ENCODE measurements around the gene TTC33.

Gene TTC33

DNA sequence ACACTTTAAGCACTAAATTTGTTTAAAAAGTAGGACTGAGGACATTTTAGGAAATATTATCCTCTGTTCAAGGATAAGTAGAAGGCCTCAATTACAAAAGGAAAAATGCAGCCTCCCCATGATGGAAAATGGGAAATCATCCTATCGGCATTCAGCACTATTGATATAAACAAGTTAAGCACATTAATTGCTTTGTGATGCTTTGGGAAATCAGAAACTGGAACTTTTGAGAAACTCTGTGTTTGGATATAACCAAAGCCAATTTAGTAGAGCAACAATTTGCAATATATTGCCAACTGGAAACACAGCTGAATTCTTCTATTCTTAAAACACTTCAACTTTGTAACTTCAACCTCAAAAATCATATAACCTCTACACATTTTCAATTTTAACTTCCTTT, 141.3 kb downstream of the TTC33 start:
- TF ChIP-seq POLR2AphosphoS5 (IDR thresholded peaks at IDR 0.05; ENCODE audit: low read depth, low read length) (no peak), TAF1 (IDR thresholded peaks at IDR 0.05; ENCODE audit: borderline replicate concordance, insufficient read depth, low read length) (no peak), FOXP2 (optimal IDR thresholded peaks at IDR 0.05; ENCODE audit: borderline replicate concordance, extremely low read depth, extremely low read length, insufficient read depth) (no peak), SIN3A (IDR thresholded peaks at IDR 0.05; ENCODE audit: borderline replicate concordance, insufficient read depth, low read length) (no peak)
- TF ChIP-seq, protein P1, sequence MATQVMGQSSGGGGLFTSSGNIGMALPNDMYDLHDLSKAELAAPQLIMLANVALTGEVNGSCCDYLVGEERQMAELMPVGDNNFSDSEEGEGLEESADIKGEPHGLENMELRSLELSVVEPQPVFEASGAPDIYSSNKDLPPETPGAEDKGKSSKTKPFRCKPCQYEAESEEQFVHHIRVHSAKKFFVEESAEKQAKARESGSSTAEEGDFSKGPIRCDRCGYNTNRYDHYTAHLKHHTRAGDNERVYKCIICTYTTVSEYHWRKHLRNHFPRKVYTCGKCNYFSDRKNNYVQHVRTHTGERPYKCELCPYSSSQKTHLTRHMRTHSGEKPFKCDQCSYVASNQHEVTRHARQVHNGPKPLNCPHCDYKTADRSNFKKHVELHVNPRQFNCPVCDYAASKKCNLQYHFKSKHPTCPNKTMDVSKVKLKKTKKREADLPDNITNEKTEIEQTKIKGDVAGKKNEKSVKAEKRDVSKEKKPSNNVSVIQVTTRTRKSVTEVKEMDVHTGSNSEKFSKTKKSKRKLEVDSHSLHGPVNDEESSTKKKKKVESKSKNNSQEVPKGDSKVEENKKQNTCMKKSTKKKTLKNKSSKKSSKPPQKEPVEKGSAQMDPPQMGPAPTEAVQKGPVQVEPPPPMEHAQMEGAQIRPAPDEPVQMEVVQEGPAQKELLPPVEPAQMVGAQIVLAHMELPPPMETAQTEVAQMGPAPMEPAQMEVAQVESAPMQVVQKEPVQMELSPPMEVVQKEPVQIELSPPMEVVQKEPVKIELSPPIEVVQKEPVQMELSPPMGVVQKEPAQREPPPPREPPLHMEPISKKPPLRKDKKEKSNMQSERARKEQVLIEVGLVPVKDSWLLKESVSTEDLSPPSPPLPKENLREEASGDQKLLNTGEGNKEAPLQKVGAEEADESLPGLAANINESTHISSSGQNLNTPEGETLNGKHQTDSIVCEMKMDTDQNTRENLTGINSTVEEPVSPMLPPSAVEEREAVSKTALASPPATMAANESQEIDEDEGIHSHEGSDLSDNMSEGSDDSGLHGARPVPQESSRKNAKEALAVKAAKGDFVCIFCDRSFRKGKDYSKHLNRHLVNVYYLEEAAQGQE (IDR thresholded peaks at IDR 0.05; ENCODE audit: insufficient read depth in 1 of 2, low read depth in 2 of 2, low read length in 2 of 2): no peak

- TF ChIP-seq POLR2AphosphoS5 (IDR thresholded peaks at IDR 0.05; ENCODE audit: low read depth, low read length) (no peak), SIN3A (IDR thresholded peaks at IDR 0.05; ENCODE audit: borderline replicate concordance, insufficient read depth, low read length) (no peak), TAF1 (IDR thresholded peaks at IDR 0.05; ENCODE audit: borderline replicate concordance, insufficient read depth, low read length) (no peak), FOXP2 (optimal IDR thresholded peaks at IDR 0.05; ENCODE audit: borderline replicate concordance, extremely low read depth, extremely low read length, insufficient read depth) (no peak)
- TF ChIP-seq, protein P1 (IDR thresholded peaks at IDR 0.05; ENCODE audit: insufficient read depth in 1 of 2, low read depth in 2 of 2, low read length in 2 of 2): no peak
These were observed 148.6 kb downstream of the TTC33 start for GRCh38 chr5:40607202-40607601.

GRCh38 chr5:40606077-40606765, 149.5 kb downstream of the TTC33 start:
- no peak for TF ChIP-seq FOXP2 (optimal IDR thresholded peaks at IDR 0.05; ENCODE audit: borderline replicate concordance, extremely low read depth, extremely low read length, insufficient read depth)
- no peak for TF ChIP-seq POLR2AphosphoS5 (IDR thresholded peaks at IDR 0.05; ENCODE audit: low read depth, low read length)
- TF ChIP-seq SIN3A (IDR thresholded peaks at IDR 0.05; ENCODE audit: borderline replicate concordance, insufficient read depth, low read length): no peak
- no peak for TF ChIP-seq TAF1 (IDR thresholded peaks at IDR 0.05; ENCODE audit: borderline replicate concordance, insufficient read depth, low read length)

DNA sequence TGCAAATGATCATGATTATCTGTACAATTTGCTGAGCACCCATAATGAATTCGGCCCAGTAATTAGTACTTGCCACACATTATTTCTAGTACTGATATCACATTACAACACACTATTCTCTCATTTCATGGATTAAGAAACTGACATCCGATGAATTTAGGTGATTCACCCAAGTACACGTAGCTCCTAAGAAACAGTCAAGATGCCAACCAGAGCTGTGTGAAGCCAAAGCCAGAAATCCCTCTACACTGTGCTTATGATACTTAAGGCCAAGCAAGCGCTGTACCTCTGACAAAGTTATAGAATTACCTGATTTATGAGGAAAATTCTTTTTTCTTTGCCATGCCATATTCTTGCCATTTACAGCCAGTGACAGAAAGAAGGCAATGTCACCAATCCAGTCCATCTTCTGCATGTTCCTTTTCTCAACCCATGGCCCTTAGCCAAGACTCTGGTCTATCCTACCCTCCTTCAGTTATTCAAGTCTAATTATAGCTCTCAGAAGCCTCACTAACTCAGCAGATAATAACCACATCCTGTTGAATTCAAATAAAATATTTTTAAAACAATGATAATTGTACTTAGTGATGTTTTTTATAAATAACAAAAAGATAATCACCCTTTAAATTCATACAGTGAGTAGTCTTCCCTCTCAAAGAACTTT, 150.3 kb downstream of the TTC33 start:
- no peak for TF ChIP-seq POLR2AphosphoS5 (IDR thresholded peaks at IDR 0.05; ENCODE audit: low read depth, low read length)
- no peak for TF ChIP-seq FOXP2 (optimal IDR thresholded peaks at IDR 0.05; ENCODE audit: borderline replicate concordance, extremely low read depth, extremely low read length, insufficient read depth)
- TF ChIP-seq, protein P1 (IDR thresholded peaks at IDR 0.05; ENCODE audit: insufficient read depth in 1 of 2, low read depth in 2 of 2, low read length in 2 of 2): no peak
- TF ChIP-seq SIN3A (IDR thresholded peaks at IDR 0.05; ENCODE audit: borderline replicate concordance, insufficient read depth, low read length): no peak
- TF ChIP-seq TAF1 (IDR thresholded peaks at IDR 0.05; ENCODE audit: borderline replicate concordance, insufficient read depth, low read length): no peak

- TF ChIP-seq TAF1 (IDR thresholded peaks at IDR 0.05; ENCODE audit: borderline replicate concordance, insufficient read depth, low read length) (no peak), SIN3A (IDR thresholded peaks at IDR 0.05; ENCODE audit: borderline replicate concordance, insufficient read depth, low read length) (no peak), POLR2AphosphoS5 (IDR thresholded peaks at IDR 0.05; ENCODE audit: low read depth, low read length) (no peak), FOXP2 (optimal IDR thresholded peaks at IDR 0.05; ENCODE audit: borderline replicate concordance, extremely low read depth, extremely low read length, insufficient read depth) (no peak)
- TF ChIP-seq, protein P1 (IDR thresholded peaks at IDR 0.05; ENCODE audit: insufficient read depth in 1 of 2, low read depth in 2 of 2, low read length in 2 of 2): no peak
These were observed 152.4 kb downstream of the TTC33 start for GRCh38 chr5:40603378-40603777.
